Measurements from ENCODE around the gene RTRAF. TPM values are rescaled to one million over a fixed set of nuclear protein-coding genes. Genes with fewer than 3 reads are reported as not detected.

The RTRAF gene
- total and polyA plus RNA-seq, 4 donors = 21.6 to 119 (median 66.6) TPM

Other genes with a start within 250 kb of the RTRAF start
- 10 to 100 TPM in 1 of 2 donors, 1 to 10 TPM in 1; 5.2 to 11.2 TPM for gene GNG2, start 128.9 kb upstream of the RTRAF start, total RNA-seq
- gene GNG2, start 128.9 kb upstream of the RTRAF start, polyA plus RNA-seq = 1 to 10 TPM; 3.5 to 3.7 TPM
- gene NID2, start 79.5 kb downstream of the RTRAF start, total RNA-seq = 10 to 100 TPM; 15.4 to 23.3 TPM
- gene NID2, start 79.5 kb downstream of the RTRAF start, polyA plus RNA-seq = 1 to 10 TPM; 2.3 to 4.7 TPM